DMS53 (cell line): Measurements from ENCODE around the gene MLLT10.

Source experiments
- DNase-seq: peaks from one replicate; lab custom pipeline; 2025; lab: John Stamatoyannopoulos, UW

MLLT10 gene

GRCh38 chr10:21634599-21635365, 100.8 kb downstream of the MLLT10 start:
- peak; percentile 21 for DNase-seq

GRCh38 chr10:21637795-21638194, 103.8 kb downstream of the MLLT10 start:
- no peak for DNase-seq

- DNase-seq = no peak
Measured at GRCh38 chr10:21638681-21639080, 104.6 kb downstream of the MLLT10 start.

GRCh38 chr10:21648040-21648439, 114.0 kb downstream of the MLLT10 start:
- DNase-seq = no peak

- DNase-seq = no peak
Measured at GRCh38 chr10:21649454-21649872, 115.4 kb downstream of the MLLT10 start.

- no peak for DNase-seq
Measured at GRCh38 chr10:21650353-21650752, 116.3 kb downstream of the MLLT10 start.

GRCh38 chr10:21655236-21655635, 121.2 kb downstream of the MLLT10 start:
- no peak for DNase-seq

GRCh38 chr10:21655687-21656086, 121.7 kb downstream of the MLLT10 start:
- no peak for DNase-seq

GRCh38 chr10:21661087-21661486, 127.1 kb downstream of the MLLT10 start:
- no peak for DNase-seq

GRCh38 chr10:21661935-21662334, 127.9 kb downstream of the MLLT10 start:
- no peak for DNase-seq

- no peak for DNase-seq
Measured at GRCh38 chr10:21662635-21663034, 128.6 kb downstream of the MLLT10 start.

- DNase-seq = no peak
Measured at GRCh38 chr10:21668831-21669230, 134.8 kb downstream of the MLLT10 start.

- DNase-seq = no peak
Measured at GRCh38 chr10:21670391-21670790, 136.4 kb downstream of the MLLT10 start.

- no peak for DNase-seq
Measured at GRCh38 chr10:21673668-21674067, 139.6 kb downstream of the MLLT10 start.

- peak; percentile 69 for DNase-seq
Measured at GRCh38 chr10:21675157-21675796, 141.2 kb downstream of the MLLT10 start.

GRCh38 chr10:21677551-21677950, 143.5 kb downstream of the MLLT10 start:
- DNase-seq = no peak

GRCh38 chr10:21681156-21681555, 147.1 kb downstream of the MLLT10 start:
- DNase-seq = no peak

GRCh38 chr10:21687266-21688008, 153.4 kb downstream of the MLLT10 start:
- DNase-seq = peak; percentile 11

- no peak for DNase-seq
Measured at GRCh38 chr10:21688009-21688332, 153.9 kb downstream of the MLLT10 start.

- no peak for DNase-seq
Measured at GRCh38 chr10:21688870-21689269, 154.8 kb downstream of the MLLT10 start.

GRCh38 chr10:21689881-21690280, 155.8 kb downstream of the MLLT10 start:
- no peak for DNase-seq

GRCh38 chr10:21692916-21693315, 158.9 kb downstream of the MLLT10 start:
- DNase-seq = no peak

- DNase-seq = no peak
Measured at GRCh38 chr10:21693418-21693817, 159.4 kb downstream of the MLLT10 start.
